GM12872 (cell line): ENCODE results near the gene SURF4.

Source experiments
- TF ChIP-seq, protein P1 (sequence below): IDR thresholded peaks from 3 replicates; pipeline ENCODE4 v1.5.1; 2011; ENCODE audit warnings: low read depth, mild to moderate bottlenecking, low read length, moderate library complexity; ENCODE audit not compliant: insufficient read depth

SURF4 gene

DNA sequence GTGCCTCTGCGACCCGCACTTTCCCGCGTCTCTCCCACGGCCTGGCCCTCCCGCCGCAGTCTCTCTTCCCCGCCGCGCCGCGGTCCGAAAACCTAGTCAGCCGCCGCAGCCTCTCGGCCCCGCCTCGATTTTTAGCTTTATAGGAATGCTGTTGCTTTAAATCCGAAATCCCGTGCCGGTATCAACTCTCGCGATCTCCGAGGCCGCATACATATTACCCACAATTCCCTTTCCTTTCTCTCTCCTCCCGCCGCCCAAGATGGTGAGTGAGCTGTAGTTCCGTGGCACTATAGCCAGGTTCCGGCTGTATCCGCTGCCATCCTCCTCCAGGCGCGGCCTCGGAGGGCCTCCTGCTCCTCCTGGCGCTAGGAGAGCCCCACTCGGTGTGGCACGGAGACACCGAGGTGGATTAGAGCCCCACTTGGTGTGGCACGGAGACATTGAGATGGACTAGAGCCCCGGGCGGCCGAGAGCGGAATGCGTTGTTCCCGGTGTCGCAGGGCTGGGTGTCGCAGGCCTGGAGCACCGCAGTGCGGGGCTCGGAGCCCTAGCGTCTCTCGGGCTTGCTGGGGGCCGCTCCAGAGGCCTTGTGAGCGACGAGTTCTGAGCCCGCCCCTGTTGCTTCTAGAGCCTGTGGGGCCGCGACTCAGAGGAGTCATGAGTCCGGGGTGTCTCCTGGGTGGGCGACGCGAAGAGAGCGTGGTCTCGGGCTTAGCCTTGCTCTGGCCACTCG, 27.7 kb downstream of the SURF4 start, which contains the start of the genes MED22 and RPL7A:
MED22 (minus strand) TSS at position 147 of the 733 bp plus-strand sequence. CDS start 1,469 bp downstream, outside the sequence.
RPL7A (plus strand) TSS at position 234 of the 733 bp plus-strand sequence; CDS start at position 260, 26 bp downstream.
- TF ChIP-seq, protein P1, sequence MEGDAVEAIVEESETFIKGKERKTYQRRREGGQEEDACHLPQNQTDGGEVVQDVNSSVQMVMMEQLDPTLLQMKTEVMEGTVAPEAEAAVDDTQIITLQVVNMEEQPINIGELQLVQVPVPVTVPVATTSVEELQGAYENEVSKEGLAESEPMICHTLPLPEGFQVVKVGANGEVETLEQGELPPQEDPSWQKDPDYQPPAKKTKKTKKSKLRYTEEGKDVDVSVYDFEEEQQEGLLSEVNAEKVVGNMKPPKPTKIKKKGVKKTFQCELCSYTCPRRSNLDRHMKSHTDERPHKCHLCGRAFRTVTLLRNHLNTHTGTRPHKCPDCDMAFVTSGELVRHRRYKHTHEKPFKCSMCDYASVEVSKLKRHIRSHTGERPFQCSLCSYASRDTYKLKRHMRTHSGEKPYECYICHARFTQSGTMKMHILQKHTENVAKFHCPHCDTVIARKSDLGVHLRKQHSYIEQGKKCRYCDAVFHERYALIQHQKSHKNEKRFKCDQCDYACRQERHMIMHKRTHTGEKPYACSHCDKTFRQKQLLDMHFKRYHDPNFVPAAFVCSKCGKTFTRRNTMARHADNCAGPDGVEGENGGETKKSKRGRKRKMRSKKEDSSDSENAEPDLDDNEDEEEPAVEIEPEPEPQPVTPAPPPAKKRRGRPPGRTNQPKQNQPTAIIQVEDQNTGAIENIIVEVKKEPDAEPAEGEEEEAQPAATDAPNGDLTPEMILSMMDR, result no peak

DNA sequence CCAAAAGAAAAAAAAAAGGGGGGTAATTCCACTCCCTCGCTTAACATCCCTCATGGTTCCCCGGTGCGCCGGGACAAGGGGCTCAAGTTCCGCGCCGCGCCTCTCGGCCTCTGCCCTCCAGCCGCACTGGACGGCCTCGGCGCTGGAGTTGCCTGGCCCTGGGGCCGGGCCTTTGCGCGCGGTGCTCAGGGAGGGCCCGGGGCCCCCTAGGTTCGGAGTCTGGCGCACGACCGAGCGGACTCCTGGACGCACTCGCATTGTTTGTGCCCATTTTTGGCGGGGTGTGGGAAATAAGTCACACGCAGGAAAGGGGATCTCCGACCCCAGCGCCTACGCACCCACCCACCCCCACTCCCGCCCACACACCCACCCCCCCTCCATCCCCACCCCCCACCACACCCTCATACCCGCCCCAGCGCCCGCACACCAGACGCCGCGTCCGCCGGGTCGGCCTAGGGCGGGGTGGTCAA, 28.3 kb downstream of the SURF4 start:
- TF ChIP-seq, protein P1, result 0 out of 3 replicates have a peak, but pooled peaks have one; percentile 3

DNA sequence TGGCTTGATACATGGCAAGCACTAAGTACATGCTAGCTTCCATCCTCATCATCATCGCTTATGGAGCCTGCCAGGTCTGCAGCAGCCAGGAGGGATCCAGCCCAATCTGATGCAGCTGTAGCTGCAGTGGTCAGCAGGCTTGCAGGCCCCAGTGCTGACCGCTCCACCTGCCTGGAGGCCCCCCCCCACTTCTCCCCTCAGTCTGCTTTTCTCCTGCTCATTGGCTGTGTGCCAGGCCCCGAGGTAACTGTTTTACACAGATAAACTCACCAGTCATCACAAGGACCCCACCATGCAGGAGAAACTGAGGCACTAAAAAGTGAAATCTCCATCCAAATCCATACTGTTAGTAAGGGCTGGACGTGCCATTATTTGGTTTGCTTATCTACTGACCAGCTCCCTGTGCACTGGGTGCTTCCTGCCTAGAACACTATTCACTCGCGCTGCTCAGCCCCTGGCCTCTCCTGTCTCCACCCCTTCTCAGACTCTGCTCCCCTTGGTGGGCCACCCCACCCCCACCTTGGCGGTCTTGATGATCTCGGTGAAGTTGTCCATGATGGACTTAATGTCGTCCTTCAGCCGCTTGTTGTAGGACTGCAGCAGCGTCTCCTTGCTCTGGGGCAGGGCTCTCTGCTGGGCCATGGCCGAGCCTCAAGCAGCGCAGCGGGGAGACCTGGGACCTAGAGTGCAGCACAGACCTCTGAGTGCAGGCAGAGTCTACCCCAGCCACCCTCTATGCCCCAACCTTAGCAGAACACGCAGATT, 29.7 kb downstream of the SURF4 start:
- TF ChIP-seq, protein P1, result no peak

DNA sequence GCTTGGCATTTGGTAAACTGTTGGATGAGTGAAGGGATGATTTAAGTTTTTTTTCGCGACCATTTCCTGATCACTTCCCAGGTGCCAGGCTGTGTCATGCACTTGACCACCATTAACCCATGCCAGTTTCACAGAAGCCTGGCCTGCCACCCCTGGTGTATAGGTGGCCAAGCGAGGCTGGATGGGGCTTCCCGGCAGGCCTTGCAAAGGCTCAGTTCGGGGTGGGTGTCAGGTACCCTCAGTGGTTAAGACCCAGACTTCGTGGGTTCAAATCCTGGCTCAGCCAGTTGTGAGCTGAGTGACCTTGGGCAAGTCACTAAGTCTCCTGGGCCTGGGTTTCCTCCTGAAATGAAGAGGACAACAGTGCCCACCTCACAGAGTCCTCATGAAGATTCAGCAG, 30.3 kb downstream of the SURF4 start:
- TF ChIP-seq, protein P1, result no peak

DNA sequence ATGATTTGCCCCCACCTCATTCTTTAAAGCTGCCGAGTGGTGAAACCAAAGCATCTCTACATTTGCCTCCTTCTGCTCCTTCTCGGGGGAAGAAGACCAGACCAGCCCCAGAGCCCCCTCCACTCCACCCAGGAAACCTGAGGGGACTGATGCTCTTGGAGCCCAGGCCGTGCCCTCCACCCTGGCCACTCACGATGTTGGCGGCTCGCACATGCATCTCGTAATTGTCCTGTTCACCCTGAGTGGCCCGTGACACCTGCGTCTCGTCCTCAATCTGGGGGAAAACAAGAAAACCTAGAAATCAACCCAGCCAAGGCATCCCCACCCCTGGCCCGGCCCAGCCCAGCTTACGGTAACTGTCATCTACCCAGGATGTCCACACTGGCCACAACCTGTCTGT, 30.9 kb downstream of the SURF4 start:
- TF ChIP-seq, protein P1, result no peak

DNA sequence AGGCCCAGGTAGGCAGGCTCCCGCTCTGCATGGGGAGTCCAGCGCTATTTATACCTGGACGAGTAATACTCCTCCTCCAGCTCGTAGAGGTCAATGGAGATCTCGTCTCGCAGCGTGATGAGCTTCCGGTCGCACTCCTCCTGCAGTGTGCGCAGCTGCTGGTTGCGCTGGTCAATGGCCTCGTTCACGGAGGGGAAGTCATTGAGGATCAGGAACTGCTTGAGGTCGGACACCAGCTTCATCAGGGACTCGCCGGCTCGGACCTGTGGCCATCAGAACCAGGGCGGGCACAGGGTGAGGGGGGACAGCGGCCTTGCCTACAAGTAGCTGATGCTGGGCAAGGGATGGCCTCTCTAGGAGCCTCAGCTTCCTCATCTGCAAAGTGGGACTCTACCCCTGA, 31.8 kb downstream of the SURF4 start:
- TF ChIP-seq, protein P1, result no peak

DNA sequence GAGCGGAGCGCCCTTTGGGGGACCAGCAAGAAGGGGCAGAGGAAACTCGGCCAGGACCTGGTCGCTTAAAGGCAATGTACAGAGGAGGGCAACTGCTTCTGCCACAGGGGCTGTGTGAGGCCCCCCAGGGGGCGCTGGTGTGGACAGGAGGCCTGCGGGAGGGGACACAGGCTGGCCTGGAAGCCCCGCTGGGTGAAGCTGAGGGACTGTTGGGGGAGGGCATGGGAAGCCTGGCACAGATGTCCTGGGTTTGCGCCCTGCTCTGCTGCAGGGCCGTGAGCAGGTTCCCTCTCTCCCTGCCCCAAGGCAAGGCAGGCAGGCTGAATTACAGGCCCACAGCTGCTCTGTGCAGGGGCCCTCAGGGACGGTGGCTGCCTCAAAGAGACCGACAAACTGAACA, 33.3 kb downstream of the SURF4 start:
- TF ChIP-seq, protein P1, result peak; percentile 41; the same call in 2 of the 3 replicates
